ENCODE results near the gene MAN1A2. TPM values are rescaled to one million over a fixed set of nuclear protein-coding genes. Genes with fewer than 3 reads are reported as not detected.

MAN1A2 gene
- total and polyA plus RNA-seq, 9 of the 15 experiments (the other 6 are each of a cell fraction or from before 2014, with no cell fraction given): 4.2 to 38.4 (median 18.7) TPM

GRCh38 chr1:117339866-117340700, 27.2 kb upstream of the MAN1A2 start (continued):
- peak; percentile 81; the same call in 1 of the 2 replicates for TF ChIP-seq ZNF766 (CRISPR knock-in tag; conservative IDR thresholded peaks at IDR 0.05)
- no peak for TF ChIP-seq ARID2 (IDR thresholded peaks at IDR 0.05)
- no peak for TF ChIP-seq ZNF12 (CRISPR knock-in tag; IDR thresholded peaks at IDR 0.05)
- TF ChIP-seq POLR3A (IDR thresholded peaks at IDR 0.05; ENCODE audit: borderline replicate concordance, extremely low read depth, insufficient read depth, insufficient read length): no peak
- peak; percentile 70; the same call in 1 of the 2 replicates for TF ChIP-seq ETV5 (CRISPR knock-in tag; IDR thresholded peaks at IDR 0.05; ENCODE audit: low read depth)
- TF ChIP-seq ZBTB1 (CRISPR knock-in tag; IDR thresholded peaks at IDR 0.05; ENCODE audit: borderline replicate concordance, low read depth): no peak
- no peak for TF ChIP-seq STAG1 (CRISPR knock-in tag; IDR thresholded peaks at IDR 0.05; ENCODE audit: borderline replicate concordance)
- TF ChIP-seq NEUROD1 (IDR thresholded peaks at IDR 0.05; ENCODE audit: borderline replicate concordance, low read depth, low read length, partially characterized antibody): no peak
- no peak for TF ChIP-seq XRCC5 (IDR thresholded peaks at IDR 0.05; ENCODE audit: low read depth, low read length)
- TF ChIP-seq BMI1 (IDR thresholded peaks at IDR 0.05; ENCODE audit: low read length): no peak
- peak; percentile 78; the same call in 1 of the 2 replicates for TF ChIP-seq ZNF197 (CRISPR knock-in tag; IDR thresholded peaks at IDR 0.05; ENCODE audit: low read depth)
- no peak for TF ChIP-seq ZNF3 (CRISPR knock-in tag; IDR thresholded peaks at IDR 0.05)
- TF ChIP-seq PKNOX1 (IDR thresholded peaks at IDR 0.05): no peak; the same call in 1 of the 2 replicates
- no peak for TF ChIP-seq SNRNP70 (optimal IDR thresholded peaks at IDR 0.05; ENCODE audit: low read depth, low read length)
- TF ChIP-seq EZH2 (IDR thresholded peaks at IDR 0.05; ENCODE audit: borderline replicate concordance, low read depth, low read length): no peak
- TF ChIP-seq LARP7 (IDR thresholded peaks at IDR 0.05): no peak
- peak; percentile 79; the same call in 1 of the 2 replicates for TF ChIP-seq GTF2E2 (tag; IDR thresholded peaks at IDR 0.05)
- TF ChIP-seq FOXA1 (IDR thresholded peaks at IDR 0.05; ENCODE audit: borderline replicate concordance): no peak
- no peak for TF ChIP-seq TFAM (CRISPR knock-in tag; conservative IDR thresholded peaks at IDR 0.05)
- no peak for TF ChIP-seq RNF219 (CRISPR knock-in tag; IDR thresholded peaks at IDR 0.05)
- TF ChIP-seq TOE1 (IDR thresholded peaks at IDR 0.05; ENCODE audit: borderline replicate concordance): peak; percentile 40; the same call in 1 of the 2 replicates
- no peak for TF ChIP-seq TOE1 (CRISPR knock-in tag; IDR thresholded peaks at IDR 0.05; ENCODE audit: borderline replicate concordance, low read depth)
- no peak for TF ChIP-seq TBL1XR1 (IDR thresholded peaks at IDR 0.05; ENCODE audit: low read length in 2 of 2)

Measured in K562 (cell line).